HepG2 (cell line): ENCODE measurements around the gene RBM44. TPM values are rescaled to one million over a fixed set of nuclear protein-coding genes. Genes with fewer than 3 reads are reported as not detected.
A peak's percentile ranks its signal among the peaks of the same experiment; 100 is the strongest.

Experiments used
- ATAC-seq: fragments of 200-7000 bp; cut with Tn5 transposase; 3 replicates; pipeline ENCODE4 v1.9.1; 2020; ENCODE audit warnings: mild to moderate bottlenecking, moderate library complexity
- BruUV-seq: library from RNA; stranded (reverse); fragments of 400-500 nt; replicated peaks from 2 replicates; lab custom pipeline; 2021; lab: Mats Ljungman, UMichigan
- CTCF ChIA-PET: fragments of 300-600 bp; formaldehyde crosslinking; extraction: SDS; loops from one replicate; lab custom pipeline; 2021; ENCODE audit warnings: low total read pairs, inconsistent platforms, low intra/inter-chr PET ratio; lab: Yijun Ruan, JAX
- POLR2A ChIA-PET: fragments of 350-600 bp; sonication (Branson Sonifier 250); formaldehyde crosslinking; loops from one replicate; lab custom pipeline; 2020; ENCODE audit warnings: antibody characterized with exemption, inconsistent platforms; lab: Yijun Ruan, JAX
- DNase-seq: peaks from one replicate; pipeline ENCODE4 v3.0.0-alpha.2; 2015; ENCODE audit warnings: low spot score
- FAIRE-seq: peaks from 3 replicates; lab custom pipeline; 2011; peaks lifted over from hg19 to GRCh38; lab: Jason Lieb, UNC
- H2AFZ ChIP-seq: one replicate; pipeline ENCODE4 v1.6.1; 2011; ENCODE audit warnings: low read length, inconsistent platforms
- H3K27ac ChIP-seq: fragments of 300-600 bp; 3 replicates; pipeline ENCODE4 v1.8.0; 2011; ENCODE audit warnings: mixed run types, mild to moderate bottlenecking, mixed read lengths, low read length, inconsistent platforms; ENCODE audit not compliant: insufficient read depth; ENCODE audit errors: extremely low read length
- H3K27me3 ChIP-seq, 2 experiments: fragments of 200-600 bp in 1 of 2; 2 replicates in 1 of 2; 3 replicates in 1 of 2; pipeline versions ENCODE4 v1.6.0 to v1.8.0; 2011; ENCODE audit warnings: low read length in 2 of 2, mild to moderate bottlenecking in 2 of 2, moderate library complexity in 2 of 2, inconsistent platforms in 1 of 2; ENCODE audit not compliant: insufficient read depth in 2 of 2, control insufficient read depth in 1 of 2
- H3K36me3 ChIP-seq, 2 experiments: fragments of 200-600 bp in 1 of 2; replicated peaks in 1 of 2; 2 replicates in 1 of 2; 3 replicates in 1 of 2; pipeline versions ENCODE4 v1.5.1 to v1.8.0; 2011; ENCODE audit warnings: low read length in 2 of 2, inconsistent platforms in 1 of 2; ENCODE audit not compliant: insufficient read depth in 2 of 2, control insufficient read depth in 1 of 2
- H3K4me1 ChIP-seq: 2 replicates; pipeline ENCODE4 v1.5.1; 2012; ENCODE audit warnings: low read length, inconsistent platforms; ENCODE audit not compliant: insufficient read depth
- H3K4me2 ChIP-seq: 2 replicates; pipeline ENCODE4 v1.6.0; 2011; ENCODE audit warnings: low read depth, low read length, inconsistent platforms
- H3K4me3 ChIP-seq, 3 experiments: fragments of 200-600 bp in 1 of 3; sonication (generic), shearing (Covaris generic) in 1 of 3; replicated peaks in 1 of 3; 2 replicates each; pipeline ENCODE4 v1.5.1; 2011 to 2016; ENCODE audit warnings: low read length in 3 of 3, inconsistent platforms in 2 of 3, low read depth in 2 of 3, mild to moderate bottlenecking in 2 of 3, control low read depth in 1 of 3, mixed read lengths in 1 of 3; ENCODE audit not compliant: insufficient read depth in 1 of 3
- H3K79me2 ChIP-seq: one replicate; pipeline ENCODE4 v1.6.1; 2011; ENCODE audit warnings: low read length, inconsistent platforms; ENCODE audit not compliant: insufficient read depth
- H3K9ac ChIP-seq: 2 replicates; pipeline ENCODE4 v1.6.0; 2011; ENCODE audit warnings: mild to moderate bottlenecking, low read depth, low read length, inconsistent platforms; ENCODE audit not compliant: insufficient read depth
- H3K9me3 ChIP-seq: 2 replicates; pipeline ENCODE4 v1.5.1; 2012; ENCODE audit warnings: mild to moderate bottlenecking, low read length
- H4K20me1 ChIP-seq: 2 replicates; pipeline ENCODE4 v1.6.0; 2011; ENCODE audit warnings: inconsistent platforms, mild to moderate bottlenecking, low read length, moderate library complexity; ENCODE audit not compliant: insufficient read depth
- ASH2L ChIP-seq: fragments of 300-600, 200-600 bp; sonication (generic); IDR thresholded peaks from 2 replicates; pipeline ENCODE4 v1.7.0; 2017; ENCODE audit warnings: low read depth, mild to moderate bottlenecking, moderate library complexity, mixed read lengths, low read length; ENCODE audit not compliant: insufficient read length
- FOSL2 ChIP-seq: sonication (generic); formaldehyde crosslinking; IDR thresholded peaks from 2 replicates; pipeline ENCODE4 v1.4.0; 2020; ENCODE audit warnings: missing genetic modification reagents
- HNRNPK ChIP-seq: fragments of 200-400 bp; formaldehyde crosslinking; IDR thresholded peaks from 2 replicates; pipeline ENCODE4 v1.6.1; 2018; ENCODE audit warnings: low read length, low read depth, moderate library complexity, mild to moderate bottlenecking; ENCODE audit not compliant: poor library complexity, severe bottlenecking
- PCBP2 ChIP-seq: fragments of 200-400 bp; formaldehyde crosslinking; optimal IDR thresholded peaks from 2 replicates; pipeline ENCODE3; 2018; ENCODE audit warnings: low read length, low read depth; ENCODE audit not compliant: poor library complexity, severe bottlenecking
- XRCC5 ChIP-seq: fragments of 200-400 bp; formaldehyde crosslinking; optimal IDR thresholded peaks from 2 replicates; pipeline ENCODE3; 2017; ENCODE audit warnings: mild to moderate bottlenecking, low read length
- ZSCAN25 ChIP-seq: sonication (generic); formaldehyde crosslinking; IDR thresholded peaks from 2 replicates; pipeline ENCODE4 v1.8.0; 2022; ENCODE audit warnings: mild to moderate bottlenecking, missing genetic modification reagents
- WGBS: methylation state at CpG from one replicate; pipeline ENCODE4 v1.1.6; 2017; ENCODE audit warnings: low lambda C conversion rate; 5-methylcytosine and 5-hydroxymethylcytosine counted together
- in situ Hi-C: cut with HindIII; loops from 2 replicates; pipeline ENCODE4 v1.10.0; 2017; ENCODE audit warnings: low pct_unique_long_range_greater_than_20kb; ENCODE audit not compliant: extremely low pct_ligation_motif_present
- intact Hi-C: fragments of 100-400 bp; cut with micrococcal nuclease; formaldehyde crosslinking; loops from one replicate; pipeline ENCODE4 v1.10.0; 2022; ENCODE audit not compliant: unreplicated experiment
- polyA plus RNA-seq, 8 experiments: library from polyadenylated mRNA; depleted of rRNA in 3 of 8; stranded (reverse) in 7 of 8; unstranded in 1 of 8; fragments of >200 nt; fragmentation: Illumina TruSeq in 4 of 8; extraction: Trizol in 4 of 8; gene quantifications; 2 replicates each; pipeline versions ENCODE4 v1.2.1 to v1.2.3, GENCODE V29; 2011 to 2016; ENCODE audit warnings: low read depth in 4 of 8, missing spikeins in 1 of 8, mixed read lengths in 1 of 8; ENCODE audit not compliant: insufficient read depth in 1 of 8
- total RNA-seq, 5 experiments: library from RNA; depleted of rRNA; stranded (reverse); fragments of >200 nt; fragmentation: Illumina TruSeq; extraction: Trizol; gene quantifications; 2 replicates each; pipeline ENCODE4 v1.2.3, GENCODE V29; 2016; ENCODE audit warnings: low read depth in 1 of 5
- TF ChIP-seq, protein P1 (sequence below): sonication (generic); formaldehyde crosslinking; IDR thresholded peaks from 2 replicates; pipeline ENCODE4 v1.4.0; 2020; ENCODE audit warnings: missing genetic modification reagents
- TF ChIP-seq, protein P2 (sequence below): IDR thresholded peaks from 2 replicates; pipeline ENCODE4 v1.6.1; 2016; ENCODE audit warnings: low read depth, control low read depth
- TF ChIP-seq, protein P3 (sequence below): sonication (generic); formaldehyde crosslinking; IDR thresholded peaks from 2 replicates; pipeline ENCODE4 v1.4.0; 2020; ENCODE audit warnings: missing genetic modification reagents

Gene RBM44
- total and polyA plus RNA-seq, 2 of the 13 experiments (the other 11 are each of a cell fraction or from before 2014, with no cell fraction given) = 0.13 to 0.50 TPM

DNA sequence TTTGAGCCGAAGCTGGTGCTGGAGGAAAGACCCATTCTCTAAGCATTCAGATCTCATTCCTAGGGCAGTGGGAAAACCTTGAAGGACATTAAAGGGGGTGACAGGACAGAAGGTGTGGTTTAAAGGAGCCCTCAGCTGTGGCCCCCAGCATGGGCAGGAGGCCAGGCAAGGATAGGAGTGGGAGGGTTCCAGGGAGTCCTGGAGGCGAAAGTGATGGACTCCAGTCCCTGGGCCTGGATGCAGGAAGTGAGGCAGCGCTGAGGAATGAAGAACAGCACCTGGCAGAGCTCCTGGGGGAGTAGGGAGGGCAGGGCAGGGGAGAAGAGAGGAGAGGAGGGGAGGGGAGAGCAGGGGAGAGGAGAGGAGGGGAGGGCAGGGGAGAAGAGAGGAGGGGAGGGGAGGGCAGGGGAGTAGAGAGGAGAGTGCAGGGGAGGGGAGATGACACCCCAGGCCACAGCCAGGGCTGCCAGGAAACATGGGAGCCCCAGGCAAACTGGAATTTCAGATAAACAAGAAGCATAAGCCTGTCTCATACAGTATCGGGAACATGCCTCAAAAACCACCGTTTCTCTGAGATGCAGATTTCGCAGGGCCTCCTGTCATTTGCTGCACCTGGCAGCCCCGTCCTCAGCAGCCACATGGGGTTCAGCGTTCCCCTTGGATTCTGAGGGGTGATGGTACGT lies 66.5 kb downstream of the RBM44 start:
- no peak overlapping the region for H3K4me3 ChIP-seq
- CTCF ChIA-PET = no interaction called here
- 45% methylated on average over 9 of the region's 9 CpGs for WGBS

More for the DNA sequence above, 66.5 kb downstream of the RBM44 start:
- no peak overlapping the region for H3K4me2 ChIP-seq
- DNase-seq (no peak), FAIRE-seq (no peak), ATAC-seq (no peak)
- H3K27ac ChIP-seq = no peak overlapping the region
- H3K36me3 ChIP-seq = no peaks in the 10 kb centered on the region
- H3K79me2 ChIP-seq = no peaks in the 10 kb centered on the region
- H3K9me3 ChIP-seq = no peaks in the 10 kb centered on the region
- H3K4me1 ChIP-seq = peaks cover 37% of the 10 kb centered on the region
- TF ChIP-seq PCBP2 = peak; percentile 22
- no peak for TF ChIP-seq ASH2L
- TF ChIP-seq ZSCAN25 = peak; percentile 30; the same call in 1 of the 2 replicates
- TF ChIP-seq HNRNPK = peak; percentile 20
- TF ChIP-seq FOSL2 (CRISPR knock-in tag) = peak; percentile 57
- TF ChIP-seq, protein P1, sequence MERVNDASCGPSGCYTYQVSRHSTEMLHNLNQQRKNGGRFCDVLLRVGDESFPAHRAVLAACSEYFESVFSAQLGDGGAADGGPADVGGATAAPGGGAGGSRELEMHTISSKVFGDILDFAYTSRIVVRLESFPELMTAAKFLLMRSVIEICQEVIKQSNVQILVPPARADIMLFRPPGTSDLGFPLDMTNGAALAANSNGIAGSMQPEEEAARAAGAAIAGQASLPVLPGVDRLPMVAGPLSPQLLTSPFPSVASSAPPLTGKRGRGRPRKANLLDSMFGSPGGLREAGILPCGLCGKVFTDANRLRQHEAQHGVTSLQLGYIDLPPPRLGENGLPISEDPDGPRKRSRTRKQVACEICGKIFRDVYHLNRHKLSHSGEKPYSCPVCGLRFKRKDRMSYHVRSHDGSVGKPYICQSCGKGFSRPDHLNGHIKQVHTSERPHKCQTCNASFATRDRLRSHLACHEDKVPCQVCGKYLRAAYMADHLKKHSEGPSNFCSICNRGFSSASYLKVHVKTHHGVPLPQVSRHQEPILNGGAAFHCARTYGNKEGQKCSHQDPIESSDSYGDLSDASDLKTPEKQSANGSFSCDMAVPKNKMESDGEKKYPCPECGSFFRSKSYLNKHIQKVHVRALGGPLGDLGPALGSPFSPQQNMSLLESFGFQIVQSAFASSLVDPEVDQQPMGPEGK (CRISPR knock-in tag) = no peak
- TF ChIP-seq XRCC5 = peak; percentile 5
- TF ChIP-seq, protein P2, sequence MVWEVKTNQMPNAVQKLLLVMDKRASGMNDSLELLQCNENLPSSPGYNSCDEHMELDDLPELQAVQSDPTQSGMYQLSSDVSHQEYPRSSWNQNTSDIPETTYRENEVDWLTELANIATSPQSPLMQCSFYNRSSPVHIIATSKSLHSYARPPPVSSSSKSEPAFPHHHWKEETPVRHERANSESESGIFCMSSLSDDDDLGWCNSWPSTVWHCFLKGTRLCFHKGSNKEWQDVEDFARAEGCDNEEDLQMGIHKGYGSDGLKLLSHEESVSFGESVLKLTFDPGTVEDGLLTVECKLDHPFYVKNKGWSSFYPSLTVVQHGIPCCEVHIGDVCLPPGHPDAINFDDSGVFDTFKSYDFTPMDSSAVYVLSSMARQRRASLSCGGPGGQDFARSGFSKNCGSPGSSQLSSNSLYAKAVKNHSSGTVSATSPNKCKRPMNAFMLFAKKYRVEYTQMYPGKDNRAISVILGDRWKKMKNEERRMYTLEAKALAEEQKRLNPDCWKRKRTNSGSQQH (CRISPR knock-in tag) = 0 out of 2 replicates have a peak, but pooled peaks have one; percentile 6
- TF ChIP-seq, protein P3, sequence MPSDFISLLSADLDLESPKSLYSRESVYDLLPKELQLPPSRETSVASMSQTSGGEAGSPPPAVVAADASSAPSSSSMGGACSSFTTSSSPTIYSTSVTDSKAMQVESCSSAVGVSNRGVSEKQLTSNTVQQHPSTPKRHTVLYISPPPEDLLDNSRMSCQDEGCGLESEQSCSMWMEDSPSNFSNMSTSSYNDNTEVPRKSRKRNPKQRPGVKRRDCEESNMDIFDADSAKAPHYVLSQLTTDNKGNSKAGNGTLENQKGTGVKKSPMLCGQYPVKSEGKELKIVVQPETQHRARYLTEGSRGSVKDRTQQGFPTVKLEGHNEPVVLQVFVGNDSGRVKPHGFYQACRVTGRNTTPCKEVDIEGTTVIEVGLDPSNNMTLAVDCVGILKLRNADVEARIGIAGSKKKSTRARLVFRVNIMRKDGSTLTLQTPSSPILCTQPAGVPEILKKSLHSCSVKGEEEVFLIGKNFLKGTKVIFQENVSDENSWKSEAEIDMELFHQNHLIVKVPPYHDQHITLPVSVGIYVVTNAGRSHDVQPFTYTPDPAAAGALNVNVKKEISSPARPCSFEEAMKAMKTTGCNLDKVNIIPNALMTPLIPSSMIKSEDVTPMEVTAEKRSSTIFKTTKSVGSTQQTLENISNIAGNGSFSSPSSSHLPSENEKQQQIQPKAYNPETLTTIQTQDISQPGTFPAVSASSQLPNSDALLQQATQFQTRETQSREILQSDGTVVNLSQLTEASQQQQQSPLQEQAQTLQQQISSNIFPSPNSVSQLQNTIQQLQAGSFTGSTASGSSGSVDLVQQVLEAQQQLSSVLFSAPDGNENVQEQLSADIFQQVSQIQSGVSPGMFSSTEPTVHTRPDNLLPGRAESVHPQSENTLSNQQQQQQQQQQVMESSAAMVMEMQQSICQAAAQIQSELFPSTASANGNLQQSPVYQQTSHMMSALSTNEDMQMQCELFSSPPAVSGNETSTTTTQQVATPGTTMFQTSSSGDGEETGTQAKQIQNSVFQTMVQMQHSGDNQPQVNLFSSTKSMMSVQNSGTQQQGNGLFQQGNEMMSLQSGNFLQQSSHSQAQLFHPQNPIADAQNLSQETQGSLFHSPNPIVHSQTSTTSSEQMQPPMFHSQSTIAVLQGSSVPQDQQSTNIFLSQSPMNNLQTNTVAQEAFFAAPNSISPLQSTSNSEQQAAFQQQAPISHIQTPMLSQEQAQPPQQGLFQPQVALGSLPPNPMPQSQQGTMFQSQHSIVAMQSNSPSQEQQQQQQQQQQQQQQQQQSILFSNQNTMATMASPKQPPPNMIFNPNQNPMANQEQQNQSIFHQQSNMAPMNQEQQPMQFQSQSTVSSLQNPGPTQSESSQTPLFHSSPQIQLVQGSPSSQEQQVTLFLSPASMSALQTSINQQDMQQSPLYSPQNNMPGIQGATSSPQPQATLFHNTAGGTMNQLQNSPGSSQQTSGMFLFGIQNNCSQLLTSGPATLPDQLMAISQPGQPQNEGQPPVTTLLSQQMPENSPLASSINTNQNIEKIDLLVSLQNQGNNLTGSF (CRISPR knock-in tag) = no peak
- no peak overlapping the region for H2AFZ ChIP-seq
- H3K9ac ChIP-seq = no peak overlapping the region
- POLR2A ChIA-PET = interaction anchor here (0.6 kb wide), 1 partner anchor 196 kb away, joined by 3 read pairs; the partner anchor contains the start of gene SCLY
- in situ Hi-C loops = no loop called here
- H4K20me1 ChIP-seq = no peaks in the 10 kb centered on the region
- intact Hi-C loops = no loop called here
- no TSS peak for BruUV-seq
- peaks cover 10 to 83% of the 10 kb centered on the region in 2 experiments; a peak in 4 of 5 replicates for H3K27me3 ChIP-seq
